GOT3 (cell line): ENCODE results near the gene FHOD3.

Experiments used
- DNase-seq: peaks from one replicate; lab custom pipeline; 2025; ENCODE audit warnings: mixed read lengths; lab: John Stamatoyannopoulos, UW

Gene FHOD3

DNA sequence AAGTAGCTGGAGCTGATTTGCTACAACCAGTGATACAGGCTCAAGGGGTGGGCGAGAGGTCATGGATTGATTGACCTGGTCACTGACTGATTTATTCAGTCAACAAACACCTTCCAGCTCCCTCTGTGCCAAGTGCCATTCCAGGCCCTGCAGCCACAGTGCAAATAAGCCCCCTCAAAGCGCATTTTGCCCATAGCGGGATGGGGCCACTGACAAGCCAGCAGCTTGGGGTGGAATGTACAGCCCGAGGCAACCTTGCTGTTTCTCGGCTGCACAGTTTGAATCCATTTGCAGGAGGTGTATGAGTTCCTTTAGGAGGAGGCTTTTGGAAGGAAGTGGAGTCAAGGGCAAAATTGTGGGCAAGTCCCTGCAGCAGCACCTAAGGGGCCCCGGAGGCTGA lies 296.1 kb downstream of the FHOD3 start:
- no peak for DNase-seq

GRCh38 chr18:36594621-36595020 lies 297.1 kb downstream of the FHOD3 start:
- DNase-seq = no peak

- DNase-seq = no peak
These were observed 297.7 kb downstream of the FHOD3 start for GRCh38 chr18:36595046-36595817.

DNA sequence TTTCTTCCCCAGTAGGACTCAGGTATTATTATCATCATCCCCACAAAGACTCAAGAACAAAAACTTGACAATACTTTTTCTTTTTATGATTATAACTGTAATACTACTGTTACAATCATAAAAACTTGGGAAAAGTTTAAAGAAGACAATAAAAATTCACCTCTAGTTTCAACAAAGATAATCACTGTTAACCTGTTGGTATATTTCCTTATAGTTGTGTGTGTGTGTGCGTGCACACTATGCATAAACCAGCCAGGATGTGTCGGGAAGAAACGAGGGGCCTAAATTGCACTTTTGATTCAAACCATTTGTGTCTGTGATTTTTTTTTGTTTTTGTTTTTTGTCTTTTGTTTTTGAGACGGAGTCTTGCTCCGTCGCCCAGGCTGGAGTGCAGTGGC lies 298.3 kb downstream of the FHOD3 start:
- DNase-seq = no peak

GRCh38 chr18:36597636-36598035 lies 300.1 kb downstream of the FHOD3 start:
- DNase-seq = no peak

GRCh38 chr18:36600548-36600947 lies 303.0 kb downstream of the FHOD3 start:
- no peak for DNase-seq

GRCh38 chr18:36601316-36601715 lies 303.8 kb downstream of the FHOD3 start:
- DNase-seq = no peak

- no peak for DNase-seq
These were observed 304.6 kb downstream of the FHOD3 start for GRCh38 chr18:36602071-36602470.

DNA sequence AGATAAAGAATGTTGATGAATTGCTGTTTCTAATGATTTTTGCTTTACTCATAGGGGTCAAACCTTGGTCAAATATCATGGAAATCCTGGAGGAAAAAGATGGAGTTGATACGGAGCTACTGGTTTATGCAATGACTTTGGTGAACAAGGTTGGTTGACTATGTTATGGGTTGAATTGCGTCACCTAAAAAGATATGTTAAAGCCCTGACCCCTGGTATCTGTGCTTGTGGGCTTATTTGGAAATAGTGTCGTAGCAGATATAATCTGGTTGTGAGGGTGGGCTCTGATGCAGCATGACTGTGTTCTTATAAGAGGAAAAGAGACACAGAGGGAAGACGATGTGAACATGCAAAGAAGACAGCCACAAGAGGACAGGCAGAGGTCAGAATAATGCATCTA lies 305.1 kb downstream of the FHOD3 start:
- no peak for DNase-seq

DNA sequence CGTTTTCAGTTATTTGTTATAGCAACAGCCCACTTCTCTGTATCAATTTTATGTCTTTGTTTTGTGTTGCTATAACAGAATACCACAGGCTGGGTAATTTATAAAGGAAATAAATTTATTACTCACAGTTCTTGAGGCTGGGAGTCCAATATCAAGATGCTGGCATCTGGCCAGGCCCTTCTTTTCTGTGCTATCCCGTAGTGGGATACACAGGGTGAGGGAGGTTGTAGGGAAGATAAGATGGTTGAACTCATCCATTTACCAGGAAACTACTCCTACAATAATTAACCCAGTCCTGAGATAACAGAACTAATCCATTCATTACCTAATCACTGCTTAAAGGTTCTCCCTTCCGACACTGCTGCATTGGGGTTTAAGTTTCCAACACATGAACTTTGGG lies 310.6 kb downstream of the FHOD3 start:
- DNase-seq = no peak

- DNase-seq = no peak
These were observed 312.7 kb downstream of the FHOD3 start for GRCh38 chr18:36610258-36610657.

DNA sequence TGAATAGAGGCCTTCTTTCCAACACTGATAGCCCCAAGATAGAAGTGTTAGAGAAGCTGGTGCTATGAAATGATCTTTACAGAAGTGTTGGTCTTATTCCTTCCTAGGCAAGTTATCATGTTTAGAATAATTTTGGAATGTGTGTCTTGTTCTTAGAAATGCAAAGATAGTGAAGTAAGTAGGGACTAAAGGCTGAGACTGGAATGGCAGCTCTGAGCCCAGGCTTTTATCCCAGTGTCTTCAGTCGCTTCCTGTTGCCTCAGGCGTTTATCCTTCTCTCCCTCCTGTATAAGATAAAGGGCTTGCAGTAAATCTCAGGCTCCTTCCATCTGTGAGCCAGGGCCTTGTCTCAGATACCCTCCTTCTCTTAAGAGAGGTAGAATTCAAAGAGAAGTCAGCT lies 313.1 kb downstream of the FHOD3 start:
- DNase-seq = no peak

- no peak for DNase-seq
These were observed 315.6 kb downstream of the FHOD3 start for GRCh38 chr18:36613069-36613468.

DNA sequence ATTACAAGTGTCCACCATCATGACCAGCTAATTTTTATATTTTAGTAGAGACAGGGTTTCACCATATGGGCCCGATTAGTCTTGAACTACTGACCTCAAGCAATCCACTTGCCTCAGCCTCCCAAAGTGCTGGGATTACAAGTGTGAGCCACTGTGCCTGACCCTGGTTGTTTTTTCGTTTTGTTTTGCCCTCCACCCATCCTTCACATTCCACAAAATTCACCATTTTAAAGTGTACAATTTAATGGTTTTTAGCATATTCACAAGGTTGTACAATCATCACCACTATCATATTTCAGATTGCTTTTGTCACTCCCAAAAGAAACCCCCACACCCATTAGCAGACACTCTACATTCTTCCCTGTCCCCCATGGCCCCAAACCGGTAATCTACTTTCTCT lies 316.3 kb downstream of the FHOD3 start:
- DNase-seq = no peak

GRCh38 chr18:36620788-36621187 lies 323.3 kb downstream of the FHOD3 start:
- no peak for DNase-seq

DNA sequence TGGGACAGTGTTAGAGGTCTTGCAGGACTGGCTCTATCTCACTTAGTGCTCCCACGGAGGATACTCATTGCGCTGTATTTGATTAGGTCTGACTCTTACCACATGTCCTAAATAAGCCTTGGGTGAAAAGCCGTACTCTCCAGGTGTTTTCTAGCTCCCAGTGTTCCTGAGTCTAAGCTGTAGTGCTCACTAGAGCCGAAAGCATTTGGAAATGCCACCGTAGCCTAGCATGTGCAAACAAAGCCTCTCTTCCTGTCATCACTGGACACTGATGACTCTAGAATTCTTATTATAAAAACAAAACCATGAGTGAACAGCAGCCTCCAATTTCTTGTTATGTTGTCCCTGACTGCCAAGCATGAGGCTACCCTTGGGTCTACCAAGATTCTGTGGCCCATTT lies 325.1 kb downstream of the FHOD3 start:
- no peak for DNase-seq

- no peak for DNase-seq
These were observed 325.6 kb downstream of the FHOD3 start for GRCh38 chr18:36623091-36623490.

DNA sequence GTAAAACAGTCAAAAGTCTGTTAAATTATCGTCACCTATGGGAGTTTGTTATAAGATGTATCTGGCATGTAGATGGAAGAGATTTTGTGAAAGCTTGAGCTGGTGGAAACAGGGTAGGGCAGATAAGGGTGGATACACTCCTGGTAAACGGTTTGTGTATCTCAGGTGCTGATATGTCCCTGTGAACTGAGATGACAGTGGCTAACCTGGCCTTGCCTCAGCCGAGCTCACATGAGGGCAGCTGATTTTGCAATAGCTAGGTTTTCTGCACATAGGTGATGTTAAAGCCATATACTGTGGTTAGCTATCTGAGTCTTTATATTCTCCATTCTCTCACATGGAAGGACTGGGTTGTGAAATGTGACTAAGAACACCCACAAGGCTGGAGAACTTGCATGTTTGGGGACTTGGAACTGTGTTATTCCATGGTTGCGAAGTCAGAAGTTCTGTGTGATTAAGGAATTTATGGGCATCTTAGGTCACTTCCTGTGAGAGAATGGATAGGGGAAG lies 326.2 kb downstream of the FHOD3 start:
- DNase-seq = no peak

DNA sequence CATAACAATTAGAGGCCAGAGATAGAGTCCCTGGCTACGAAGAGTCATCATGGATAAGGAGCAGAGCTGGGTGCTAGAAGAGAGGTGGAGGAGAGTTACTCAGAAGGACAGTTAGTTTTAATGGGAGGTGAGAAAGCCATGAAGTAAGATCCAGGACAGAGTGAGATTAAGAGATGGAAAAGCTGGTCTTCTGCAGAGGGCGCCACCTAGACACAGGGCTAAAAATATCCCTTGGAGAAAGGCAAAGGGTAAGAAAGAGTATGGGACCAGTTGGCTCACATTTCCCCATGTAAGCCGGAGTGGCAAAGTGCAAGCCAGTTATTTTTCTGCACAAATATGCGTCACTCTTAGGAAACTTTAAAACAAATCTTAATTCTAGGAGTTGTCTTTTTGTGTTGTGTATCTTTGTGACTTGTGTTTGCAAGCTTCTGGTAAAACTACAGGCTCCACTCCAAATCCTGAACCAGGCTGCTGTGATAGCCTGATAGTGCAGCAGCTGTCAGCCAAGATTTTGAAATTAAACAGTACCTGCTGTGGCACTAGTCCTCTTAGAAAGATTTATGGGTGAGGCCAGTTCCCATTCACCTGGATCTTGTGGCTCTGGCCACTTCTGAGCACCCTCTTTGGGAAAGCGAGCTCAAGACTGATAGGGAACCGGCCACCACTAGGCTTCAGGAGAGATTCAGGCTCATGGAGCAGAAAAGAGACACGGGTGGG lies 327.1 kb downstream of the FHOD3 start:
- no peak for DNase-seq

DNA sequence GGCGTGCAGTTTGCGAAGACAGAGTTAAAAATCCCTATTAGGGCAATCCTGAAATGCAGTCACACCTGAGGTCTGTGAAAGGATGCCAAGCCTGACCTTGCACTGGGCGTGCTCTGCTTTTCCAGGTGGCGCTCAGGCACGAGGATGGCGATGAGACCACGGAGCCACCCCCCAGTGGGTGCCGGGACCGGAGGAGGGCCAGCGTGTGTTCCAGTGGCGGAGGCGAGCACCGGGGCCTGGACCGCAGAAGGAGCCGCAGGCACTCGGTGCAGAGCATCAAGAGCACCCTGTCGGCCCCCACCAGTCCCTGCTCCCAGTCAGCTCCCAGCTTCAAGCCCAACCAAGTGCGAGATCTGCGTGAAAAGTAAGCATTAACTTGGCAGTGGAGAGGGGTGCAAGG lies 327.9 kb downstream of the FHOD3 start:
- no peak for DNase-seq

DNA sequence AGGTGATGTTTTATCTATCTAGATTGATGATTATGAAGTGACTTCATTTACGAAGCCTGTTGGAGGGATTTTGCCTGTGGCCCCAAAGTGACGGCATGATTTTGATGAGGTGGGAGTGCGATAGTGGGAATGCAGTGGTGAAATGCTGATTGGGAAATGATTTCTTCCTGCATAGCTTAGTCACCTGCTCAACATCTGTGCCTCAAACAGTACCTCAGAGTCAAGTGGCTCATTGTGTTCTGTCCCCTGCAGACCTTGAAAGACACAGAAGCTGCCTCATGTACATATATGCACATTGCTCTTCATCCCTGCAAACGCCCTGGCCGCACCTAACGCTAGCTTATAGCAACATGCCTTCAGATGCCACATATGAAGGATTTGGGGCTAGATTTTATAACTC lies 330.1 kb downstream of the FHOD3 start:
- no peak for DNase-seq

DNA sequence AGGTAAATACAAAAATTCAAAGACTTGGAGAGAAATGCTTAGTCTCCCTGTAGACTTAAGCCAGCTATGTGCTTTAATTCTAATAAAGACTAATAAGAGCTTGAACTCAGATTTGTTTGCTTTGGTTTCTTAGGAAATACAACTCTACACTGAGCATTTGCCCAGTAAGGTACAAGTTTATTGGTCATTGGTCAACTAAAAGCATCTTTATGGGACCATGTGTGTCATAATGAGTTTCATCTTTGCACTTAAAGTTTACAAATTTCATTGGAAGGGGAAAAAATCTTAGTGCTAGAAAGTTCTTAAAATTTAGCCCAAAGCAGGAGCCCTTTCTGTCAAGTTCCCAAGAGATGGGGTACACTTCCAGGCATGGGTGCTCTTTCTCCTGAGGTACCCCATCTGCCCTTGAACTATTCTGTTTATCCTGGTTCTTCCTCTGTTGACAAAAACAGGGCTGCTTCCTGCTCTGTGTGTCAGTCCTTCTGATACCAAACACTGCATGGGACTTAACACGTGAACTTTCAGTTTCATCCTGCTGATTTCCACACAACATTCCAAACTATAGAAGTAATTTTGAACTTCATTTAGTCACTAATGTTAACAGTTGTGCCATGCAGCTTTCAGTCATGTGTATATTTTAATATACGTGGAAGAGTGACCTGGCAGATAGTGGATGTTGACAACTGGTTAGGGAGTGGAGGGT lies 331.1 kb downstream of the FHOD3 start:
- no peak for DNase-seq

DNA sequence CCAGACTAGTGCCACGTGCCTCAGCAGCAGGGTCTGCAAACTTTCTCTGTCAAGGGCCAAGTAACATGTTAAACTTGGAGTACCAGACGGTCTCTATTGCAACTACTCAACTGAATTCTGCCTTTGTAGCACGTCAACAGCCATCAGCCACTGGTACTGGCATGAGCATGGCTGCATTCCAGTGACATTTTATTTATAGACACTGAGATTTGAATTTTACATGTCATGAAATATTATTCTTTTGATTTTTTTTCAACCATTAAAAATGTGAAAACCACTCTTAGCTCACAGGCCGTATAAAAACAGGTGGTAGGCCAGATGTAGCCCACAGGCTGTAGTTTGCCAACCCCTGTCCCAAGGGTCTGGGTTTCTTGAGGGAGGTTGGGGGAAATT lies 331.6 kb downstream of the FHOD3 start:
- DNase-seq = no peak
